ENCODE results near the gene ANKFY1.
"Not testable (repeated sequence)": the region's sequence is repeated elsewhere in the genome, so short reads cannot be mapped to it uniquely, and the experiment has no call there.

Gene ANKFY1

DNA sequence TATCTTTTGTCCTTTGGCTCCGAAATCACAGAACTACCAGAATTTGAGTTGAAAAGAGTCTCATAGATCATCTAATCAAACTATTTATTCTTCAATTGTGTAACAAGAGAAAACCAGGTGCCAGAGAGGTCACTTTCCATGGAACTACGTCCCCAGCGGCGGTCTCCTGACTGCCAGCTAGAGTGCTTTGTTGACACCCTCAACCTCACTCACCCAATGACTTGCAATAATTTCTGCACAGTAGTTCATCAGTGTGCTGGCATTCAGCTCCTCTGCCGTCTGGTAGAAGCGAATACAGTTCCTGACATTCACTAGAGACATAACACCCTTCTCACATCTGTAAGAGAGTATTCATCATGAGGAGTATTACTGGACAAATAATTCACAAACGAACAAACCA lies 54.2 kb downstream of the ANKFY1 start:
- DNase-seq, result no peak

GRCh38 chr17:4208238-4208637 lies 55.5 kb downstream of the ANKFY1 start:
- no peak for DNase-seq

- DNase-seq, result no peak
Observed at GRCh38 chr17:4206962-4207361, 56.8 kb downstream of the ANKFY1 start.

GRCh38 chr17:4205917-4206316 lies 57.9 kb downstream of the ANKFY1 start:
- no peak for DNase-seq

GRCh38 chr17:4204710-4205173 lies 59.0 kb downstream of the ANKFY1 start:
- no peak for DNase-seq

- DNase-seq, result no peak
Observed at GRCh38 chr17:4204190-4204589, 59.6 kb downstream of the ANKFY1 start.

- DNase-seq, result no peak
Observed at GRCh38 chr17:4201226-4201625, 62.6 kb downstream of the ANKFY1 start.

DNA sequence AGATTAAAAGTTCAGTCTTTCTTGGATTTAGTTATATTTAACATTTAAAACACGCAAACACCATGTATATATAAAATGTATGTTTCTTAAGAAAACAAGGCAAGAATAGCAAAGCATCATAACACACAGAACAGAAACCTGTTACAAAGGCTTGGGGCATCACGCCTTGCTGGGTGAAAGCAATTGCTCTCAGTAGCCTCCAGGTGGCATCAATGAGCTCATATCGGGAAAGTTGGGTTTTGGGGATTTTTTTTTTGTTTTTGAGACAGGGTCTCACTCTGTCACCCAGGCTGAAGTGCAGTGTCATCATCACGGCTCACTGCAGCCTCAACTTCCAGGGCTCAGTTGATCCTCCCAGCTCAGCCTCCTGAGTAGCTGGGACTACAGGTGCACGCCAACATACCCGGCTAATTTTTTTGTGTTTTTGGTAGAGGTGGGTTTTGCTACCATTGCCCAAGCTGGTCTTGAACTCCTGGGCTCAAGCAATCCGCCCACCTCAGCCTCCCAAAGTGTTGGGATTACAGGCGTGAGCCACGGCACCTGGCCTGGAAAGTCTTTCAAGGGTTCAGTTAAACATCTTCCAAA lies 63.9 kb downstream of the ANKFY1 start:
- DNase-seq, result peak; percentile 46

DNA sequence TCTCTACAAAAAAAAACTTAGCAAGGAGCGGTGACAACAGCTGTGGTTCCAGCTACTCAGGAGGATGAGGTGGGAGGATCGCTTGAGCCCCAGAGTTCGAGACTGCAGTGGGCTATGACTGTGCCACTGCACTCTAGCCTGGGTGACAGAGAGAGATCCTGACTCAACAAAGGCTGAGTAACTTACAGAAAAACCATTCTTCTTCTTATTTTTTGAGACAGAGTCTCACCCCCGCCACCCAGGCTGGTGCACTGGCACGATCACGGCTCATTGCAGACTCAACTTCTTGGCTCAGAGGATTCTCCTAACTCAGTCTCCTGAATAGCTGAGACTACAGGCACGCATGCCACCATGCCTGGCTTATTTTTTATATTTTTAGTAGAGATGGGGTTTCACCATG lies 64.8 kb downstream of the ANKFY1 start:
- no peak for DNase-seq

DNA sequence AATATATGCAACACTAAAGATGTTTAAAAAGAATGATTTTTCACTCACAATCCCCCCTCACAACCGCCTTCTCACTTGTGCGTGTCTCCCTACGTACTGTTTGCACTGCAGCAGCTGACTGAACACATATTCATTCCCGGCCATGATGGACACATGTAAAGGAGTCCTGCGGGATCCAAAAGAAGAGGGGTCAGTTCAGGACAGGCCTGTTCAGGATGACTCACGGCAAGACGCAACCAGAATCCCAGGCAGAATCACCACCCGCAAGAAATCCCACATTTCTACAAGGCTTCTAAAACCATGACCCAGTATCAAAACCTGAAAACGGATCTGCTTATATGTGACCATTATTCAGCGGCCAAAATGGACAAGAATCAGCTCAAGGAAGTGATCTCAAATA lies 68.5 kb downstream of the ANKFY1 start:
- no peak for DNase-seq

DNA sequence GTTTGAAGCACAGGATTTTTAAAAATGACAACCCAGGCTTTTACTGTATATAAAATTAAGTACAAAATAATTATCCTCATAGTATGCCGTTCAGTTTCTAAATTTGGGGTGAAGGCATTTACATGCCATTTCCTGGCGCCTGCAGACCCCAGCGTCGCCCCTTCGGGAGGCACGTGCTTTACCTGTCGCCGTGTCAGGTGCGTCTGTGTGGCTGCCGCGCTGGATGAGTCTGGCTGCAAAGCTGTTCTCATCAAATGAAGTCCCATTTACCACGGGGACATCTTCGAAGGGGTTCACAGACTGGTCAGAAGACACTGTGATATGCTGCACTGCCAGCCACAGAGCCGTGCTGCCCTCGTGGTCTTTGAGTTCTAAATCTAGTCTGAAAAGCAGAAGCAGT lies 69.0 kb downstream of the ANKFY1 start:
- no peak for DNase-seq

GRCh38 chr17:4190791-4191190 lies 73.0 kb downstream of the ANKFY1 start:
- DNase-seq, result not testable (repeated sequence)

- DNase-seq, result no peak
Observed at GRCh38 chr17:4189280-4189679, 74.5 kb downstream of the ANKFY1 start.

- DNase-seq, result no peak
Observed at GRCh38 chr17:4188076-4188475, 75.7 kb downstream of the ANKFY1 start.

DNA sequence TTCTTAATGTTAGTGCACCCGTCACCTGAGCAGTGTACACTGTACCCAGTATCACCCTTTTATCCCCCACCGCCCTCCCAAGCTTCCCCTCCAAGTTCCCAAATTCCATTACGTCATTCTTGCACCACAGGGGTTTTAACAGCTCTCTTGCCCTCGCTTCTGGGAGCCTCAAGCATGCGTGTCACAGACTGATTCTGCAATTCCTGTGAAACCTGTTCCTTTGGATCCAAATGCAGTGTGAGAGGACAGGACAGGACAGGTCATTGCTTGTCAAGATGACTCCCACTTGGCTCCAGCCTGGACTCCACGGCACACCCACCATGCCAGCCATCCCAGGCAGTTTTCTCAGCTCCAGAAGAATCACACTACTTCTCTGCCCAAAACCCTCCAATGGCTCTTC lies 76.7 kb downstream of the ANKFY1 start:
- no peak for DNase-seq

DNA sequence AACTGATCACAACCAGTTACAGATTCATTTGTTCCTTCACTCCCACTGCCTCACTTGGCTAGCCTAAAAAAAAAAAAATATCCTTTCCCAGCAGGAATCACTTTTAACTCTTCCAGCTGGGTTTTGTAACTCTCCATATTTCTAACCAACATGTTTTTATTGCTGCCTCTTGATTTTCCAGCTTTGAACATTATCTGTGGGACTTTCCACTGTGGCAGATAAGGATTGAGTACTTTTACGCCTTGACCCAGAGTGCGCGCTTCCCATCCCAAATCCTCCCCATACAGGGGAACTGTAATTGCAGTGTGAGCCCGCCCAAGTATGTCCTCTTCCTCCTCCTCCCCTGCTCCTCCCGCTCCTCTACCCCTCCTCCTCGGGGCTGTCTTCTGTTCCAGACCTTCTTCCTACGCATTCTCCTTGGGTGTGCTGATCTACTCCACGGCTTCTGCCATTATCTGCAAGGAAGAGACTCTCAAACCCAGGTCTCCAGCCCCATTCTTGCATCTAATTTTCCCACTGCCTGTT lies 77.4 kb downstream of the ANKFY1 start:
- DNase-seq, result no peak

GRCh38 chr17:4185656-4186055 lies 78.1 kb downstream of the ANKFY1 start:
- no peak for DNase-seq

DNA sequence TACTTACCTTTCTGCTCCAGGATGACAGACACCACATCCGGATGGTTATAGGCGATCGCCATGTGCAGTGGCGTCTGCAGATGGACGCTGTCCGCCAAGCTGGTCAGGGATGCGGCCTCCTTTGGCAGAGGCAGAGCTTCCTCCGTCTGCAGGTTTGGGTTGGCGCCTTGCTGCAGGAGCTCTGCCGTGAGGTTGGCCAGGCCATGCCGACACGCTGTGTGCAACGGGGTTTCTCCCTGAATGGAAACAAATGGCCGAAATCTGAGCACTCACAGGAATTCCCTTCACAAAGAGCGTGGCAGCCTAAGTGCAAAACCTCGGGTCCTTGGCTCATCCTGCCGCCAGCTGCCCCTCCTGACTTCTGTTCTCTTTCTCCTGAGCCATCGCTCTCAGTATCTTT lies 79.0 kb downstream of the ANKFY1 start:
- no peak for DNase-seq

GRCh38 chr17:4182043-4182442 lies 81.7 kb downstream of the ANKFY1 start:
- DNase-seq, result no peak

GRCh38 chr17:4180791-4181190 lies 83.0 kb downstream of the ANKFY1 start:
- no peak for DNase-seq

DNA sequence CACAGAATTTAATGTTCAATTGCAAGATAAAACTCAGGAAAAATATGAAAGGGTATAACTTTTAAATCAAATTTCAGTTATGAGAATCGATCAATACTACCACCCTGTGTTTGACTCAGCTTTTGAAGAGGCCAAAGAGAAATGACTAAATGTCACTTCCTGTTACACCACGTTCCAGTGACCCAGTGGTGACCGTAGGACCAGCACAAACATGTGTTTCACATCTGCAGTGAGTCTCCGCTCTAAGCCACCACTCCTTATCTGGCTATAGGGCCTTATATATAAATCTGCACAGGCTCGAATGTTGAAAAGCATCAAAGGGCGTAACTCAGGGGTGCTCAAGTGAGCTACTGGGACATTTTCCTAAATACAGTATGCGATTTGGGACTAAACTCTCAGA lies 84.7 kb downstream of the ANKFY1 start:
- no peak for DNase-seq

GRCh38 chr17:4178651-4179050 lies 85.1 kb downstream of the ANKFY1 start:
- no peak for DNase-seq

GRCh38 chr17:4177806-4178205 lies 86.0 kb downstream of the ANKFY1 start:
- no peak for DNase-seq

GRCh38 chr17:4176808-4177472 lies 86.8 kb downstream of the ANKFY1 start:
- no peak for DNase-seq
